Measurements from ENCODE around the gene ARMH2. TPM values are rescaled to one million over a fixed set of nuclear protein-coding genes. Genes with fewer than 3 reads are reported as not detected.
"Not testable (repeated sequence)": the region's sequence is repeated elsewhere in the genome, so short reads cannot be mapped to it uniquely, and the experiment has no call there.

The ARMH2 gene
- total RNA-seq, 1 experiment from 2014 or later = not detected

- DNase-seq (ENCODE audit: low read depth, low spot score) = no peak
- CTCF ChIA-PET = interaction anchor here (0.8 to 1.4 kb wide), 4 partner anchors 12 to 378 kb away, joined by 3 to 7 read pairs (median 4); no protein-coding TSS in a partner anchor
- no peaks in the 10 kb centered on the region for H3K79me2 ChIP-seq (ENCODE audit: insufficient read depth, low read length)
These were observed 31.8 kb downstream of the ARMH2 start for GRCh38 chr6:24766680-24767462.

GRCh38 chr6:24765968-24766367, 32.7 kb downstream of the ARMH2 start:
- ChIA-PET RAD21 (ENCODE audit: low non-redundant PET in 1 of 2, low total read pairs in 2 of 2, uncharacterized antibody in 2 of 2, unreplicated experiment in 2 of 2) (interaction anchor here in 1 of 2 experiments (0.8 kb wide), 1 partner anchor 185 kb away, joined by 3 read pairs; no protein-coding TSS in a partner anchor), CTCF (interaction anchor here (0.8 to 1.4 kb wide), 4 partner anchors 12 to 377 kb away, joined by 3 to 7 read pairs (median 4); no protein-coding TSS in a partner anchor)
- H3K79me2 ChIP-seq (ENCODE audit: insufficient read depth, low read length); H3K27me3 ChIP-seq (ENCODE audit: insufficient read depth, low read length); H3K4me1 ChIP-seq (ENCODE audit: control insufficient read depth in 1 of 2, insufficient read depth in 2 of 2, low read length in 2 of 2); ATAC-seq; H3K4me2 ChIP-seq (ENCODE audit: low read length); H3K36me3 ChIP-seq (ENCODE audit: control insufficient read depth in 1 of 2, insufficient read depth in 2 of 2, low read length in 2 of 2); H2AFZ ChIP-seq (ENCODE audit: low read depth, low read length, poor library complexity, severe bottlenecking); H4K20me1 ChIP-seq (ENCODE audit: insufficient read depth); H3K9ac ChIP-seq (ENCODE audit: low read length); BruUV-seq (replicated peaks); H3K4me3 ChIP-seq (replicated peaks in 1 of 2; ENCODE audit: low read depth in 1 of 2, low read length in 2 of 2); POLR2A ChIA-PET; DNase-seq (ENCODE audit: low read depth, low spot score); H3K9me3 ChIP-seq (ENCODE audit: control insufficient read depth in 1 of 2, insufficient read depth in 1 of 2, low read depth in 1 of 2, low read length in 2 of 2); H3K9me2 ChIP-seq (ENCODE audit: insufficient read depth); H3K27ac ChIP-seq (ENCODE audit: low read depth, low read length): not testable (repeated sequence)
- intact Hi-C loops (cut with micrococcal nuclease) = loop anchor here (1.0 to 5.0 kb wide), 5 partner anchors 44 to 334 kb away; no protein-coding TSS in a partner anchor

More at GRCh38 chr6:24766680-24767462, 31.8 kb downstream of the ARMH2 start:
- ChIA-PET RAD21 (ENCODE audit: low non-redundant PET in 1 of 2, low total read pairs in 2 of 2, uncharacterized antibody in 2 of 2, unreplicated experiment in 2 of 2) (interaction anchor here in 1 of 2 experiments (0.8 kb wide), 1 partner anchor 186 kb away, joined by 3 read pairs; no protein-coding TSS in a partner anchor), POLR2A (no interaction called here)
- no peaks in the 10 kb centered on the region for H3K36me3 ChIP-seq (ENCODE audit: control insufficient read depth in 1 of 2, insufficient read depth in 2 of 2, low read length in 2 of 2)
- no peak overlapping the region for H3K9ac ChIP-seq (ENCODE audit: low read length)
- H4K20me1 ChIP-seq (ENCODE audit: insufficient read depth) = no peaks in the 10 kb centered on the region
- no peaks in the 10 kb centered on the region for H3K27me3 ChIP-seq (ENCODE audit: insufficient read depth, low read length)
- H3K9me2 ChIP-seq (ENCODE audit: insufficient read depth) = no peaks in the 10 kb centered on the region
- BruUV-seq (replicated peaks) = no TSS peak
- peak; percentile 71 for ATAC-seq
- H3K4me3 ChIP-seq (replicated peaks in 1 of 2; ENCODE audit: low read depth in 1 of 2, low read length in 2 of 2) = no peak overlapping the region
- H3K4me2 ChIP-seq (ENCODE audit: low read length) = peak overlapping the region; percentile 6; the same call in 1 of the 2 replicates
- H2AFZ ChIP-seq (ENCODE audit: low read depth, low read length, poor library complexity, severe bottlenecking) = peak overlapping the region; percentile 83
- intact Hi-C loops (cut with micrococcal nuclease) = loop anchor here (1.0 to 5.0 kb wide), 5 partner anchors 45 to 335 kb away; no protein-coding TSS in a partner anchor
- no peaks in the 10 kb centered on the region for H3K9me3 ChIP-seq (ENCODE audit: control insufficient read depth in 1 of 2, insufficient read depth in 1 of 2, low read depth in 1 of 2, low read length in 2 of 2)
- no peak overlapping the region for H3K27ac ChIP-seq (ENCODE audit: low read depth, low read length)
- TF ChIP-seq CTCF (IDR thresholded peaks at IDR 0.05 in 2 of 3, conservative IDR thresholded peaks at IDR 0.05 in 1 of 3; ENCODE audit: borderline replicate concordance in 1 of 3, insufficient read depth in 1 of 3, low read depth in 2 of 3, low read length in 2 of 3) = peak; percentile 28 to 71 (median 65); a peak in 5 of 6 replicates
- no peak for TF ChIP-seq SIN3A (IDR thresholded peaks at IDR 0.05; ENCODE audit: low read depth)
- TF ChIP-seq CEBPB (IDR thresholded peaks at IDR 0.05; ENCODE audit: low read depth) = no peak
- TF ChIP-seq EZH2phosphoT487 (IDR thresholded peaks at IDR 0.05; ENCODE audit: borderline replicate concordance) = no peak
- no peak for TF ChIP-seq YY1 (IDR thresholded peaks at IDR 0.05; ENCODE audit: extremely low read depth, insufficient replicate concordance, low read depth, low read length)
- no peak for TF ChIP-seq ATF3 (IDR thresholded peaks at IDR 0.05)
- no peak for TF ChIP-seq POLR2AphosphoS5 (IDR thresholded peaks at IDR 0.05; ENCODE audit: low read depth, low read length)
- TF ChIP-seq EZH2 (IDR thresholded peaks at IDR 0.05) = no peak
- TF ChIP-seq RAD21 (IDR thresholded peaks at IDR 0.05; ENCODE audit: low read depth) = peak; percentile 82
- no peak for TF ChIP-seq MAX (IDR thresholded peaks at IDR 0.05)
- no peak for TF ChIP-seq SP1 (IDR thresholded peaks at IDR 0.05; ENCODE audit: low read depth)
- TF ChIP-seq TCF7L2 (IDR thresholded peaks at IDR 0.05; ENCODE audit: borderline replicate concordance, extremely low read depth, insufficient read depth, insufficient read length) = no peak
- H3K4me1 ChIP-seq (ENCODE audit: control insufficient read depth in 1 of 2, insufficient read depth in 2 of 2, low read length in 2 of 2) = 0 out of 4 replicates have a peak, but pooled peaks cover 0 to 2% of the 10 kb centered on the region in 2 experiments

Data from HCT116 (cell line).